ENCODE results near the gene PIP5K1B.

Gene PIP5K1B

GRCh38 chr9:68727636-68728035 lies 22.6 kb downstream of the PIP5K1B start:
- no peaks in the 10 kb centered on the region for H3K4me1 ChIP-seq (ENCODE audit: control insufficient read depth, low read length)
- no peak overlapping the region for H3K27ac ChIP-seq (ENCODE audit: low read depth, low read length)
- H3K4me3 ChIP-seq (ENCODE audit: low read length), result no peak overlapping the region
- H3K27me3 ChIP-seq (ENCODE audit: control insufficient read depth, low read length), result peaks cover 3% of the 10 kb centered on the region; the same call in 1 of the 2 replicates
- H3K4me2 ChIP-seq (ENCODE audit: low read length), result no peak overlapping the region
- no peaks in the 10 kb centered on the region for H3K9me2 ChIP-seq (replicated peaks; ENCODE audit: control insufficient read depth, low read length)
- no peaks in the 10 kb centered on the region for H3F3A ChIP-seq (ENCODE audit: control insufficient read depth, insufficient read depth)
- no peaks in the 10 kb centered on the region for H3K9me3 ChIP-seq (ENCODE audit: control insufficient read depth, insufficient read depth, low read length)
- no peaks in the 10 kb centered on the region for H4K20me1 ChIP-seq (ENCODE audit: control insufficient read depth, insufficient read depth, low read depth, low read length)
- H3K79me2 ChIP-seq (ENCODE audit: control insufficient read depth, low read length), result no peaks in the 10 kb centered on the region
- H3K36me3 ChIP-seq (ENCODE audit: control insufficient read depth, low read length), result no peaks in the 10 kb centered on the region
- TF ChIP-seq CTCF (IDR thresholded peaks at IDR 0.05; ENCODE audit: low read depth, low read length, poor library complexity, severe bottlenecking) (no peak), EZH2phosphoT487 (IDR thresholded peaks at IDR 0.05; ENCODE audit: borderline replicate concordance, low read length) (no peak)

GRCh38 chr9:68728731-68729130 lies 23.7 kb downstream of the PIP5K1B start:
- TF ChIP-seq EZH2phosphoT487 (IDR thresholded peaks at IDR 0.05; ENCODE audit: borderline replicate concordance, low read length) (no peak), CTCF (IDR thresholded peaks at IDR 0.05; ENCODE audit: low read depth, low read length, poor library complexity, severe bottlenecking) (no peak)
- H3K4me2 ChIP-seq (ENCODE audit: low read length), result no peak overlapping the region
- H3F3A ChIP-seq (ENCODE audit: control insufficient read depth, insufficient read depth), result no peaks in the 10 kb centered on the region
- H3K79me2 ChIP-seq (ENCODE audit: control insufficient read depth, low read length), result no peaks in the 10 kb centered on the region
- no peaks in the 10 kb centered on the region for H3K36me3 ChIP-seq (ENCODE audit: control insufficient read depth, low read length)
- H4K20me1 ChIP-seq (ENCODE audit: control insufficient read depth, insufficient read depth, low read depth, low read length), result no peaks in the 10 kb centered on the region
- H3K4me1 ChIP-seq (ENCODE audit: control insufficient read depth, low read length), result no peaks in the 10 kb centered on the region
- no peak overlapping the region for H3K27ac ChIP-seq (ENCODE audit: low read depth, low read length)
- H3K4me3 ChIP-seq (ENCODE audit: low read length), result no peak overlapping the region
- H3K9me2 ChIP-seq (replicated peaks; ENCODE audit: control insufficient read depth, low read length), result no peaks in the 10 kb centered on the region
- H3K9me3 ChIP-seq (ENCODE audit: control insufficient read depth, insufficient read depth, low read length), result no peaks in the 10 kb centered on the region
- H3K27me3 ChIP-seq (ENCODE audit: control insufficient read depth, low read length), result peaks cover 3% of the 10 kb centered on the region; the same call in 1 of the 2 replicates

- H3K79me2 ChIP-seq (ENCODE audit: control insufficient read depth, low read length), result no peaks in the 10 kb centered on the region
- no peaks in the 10 kb centered on the region for H3K9me2 ChIP-seq (replicated peaks; ENCODE audit: control insufficient read depth, low read length)
- H3K9me3 ChIP-seq (ENCODE audit: control insufficient read depth, insufficient read depth, low read length), result no peaks in the 10 kb centered on the region
- peaks cover 3% of the 10 kb centered on the region; the same call in 1 of the 2 replicates for H3K27me3 ChIP-seq (ENCODE audit: control insufficient read depth, low read length)
- no peak for TF ChIP-seq CTCF (IDR thresholded peaks at IDR 0.05; ENCODE audit: low read depth, low read length, poor library complexity, severe bottlenecking)
- no peak for TF ChIP-seq EZH2phosphoT487 (IDR thresholded peaks at IDR 0.05; ENCODE audit: borderline replicate concordance, low read length)
- H3K36me3 ChIP-seq (ENCODE audit: control insufficient read depth, low read length), result no peaks in the 10 kb centered on the region
- no peaks in the 10 kb centered on the region for H4K20me1 ChIP-seq (ENCODE audit: control insufficient read depth, insufficient read depth, low read depth, low read length)
- H3K4me2 ChIP-seq (ENCODE audit: low read length), result no peak overlapping the region
- H3F3A ChIP-seq (ENCODE audit: control insufficient read depth, insufficient read depth), result no peaks in the 10 kb centered on the region
- no peak overlapping the region for H3K4me3 ChIP-seq (ENCODE audit: low read length)
- no peak overlapping the region for H3K27ac ChIP-seq (ENCODE audit: low read depth, low read length)
- H3K4me1 ChIP-seq (ENCODE audit: control insufficient read depth, low read length), result no peaks in the 10 kb centered on the region
These were observed 25.7 kb downstream of the PIP5K1B start for GRCh38 chr9:68730570-68731235.
